ENCODE data around the gene CETP.
"Not testable (repeated sequence)": the region's sequence is repeated elsewhere in the genome, so short reads cannot be mapped to it uniquely, and the experiment has no call there.

CETP gene

DNA sequence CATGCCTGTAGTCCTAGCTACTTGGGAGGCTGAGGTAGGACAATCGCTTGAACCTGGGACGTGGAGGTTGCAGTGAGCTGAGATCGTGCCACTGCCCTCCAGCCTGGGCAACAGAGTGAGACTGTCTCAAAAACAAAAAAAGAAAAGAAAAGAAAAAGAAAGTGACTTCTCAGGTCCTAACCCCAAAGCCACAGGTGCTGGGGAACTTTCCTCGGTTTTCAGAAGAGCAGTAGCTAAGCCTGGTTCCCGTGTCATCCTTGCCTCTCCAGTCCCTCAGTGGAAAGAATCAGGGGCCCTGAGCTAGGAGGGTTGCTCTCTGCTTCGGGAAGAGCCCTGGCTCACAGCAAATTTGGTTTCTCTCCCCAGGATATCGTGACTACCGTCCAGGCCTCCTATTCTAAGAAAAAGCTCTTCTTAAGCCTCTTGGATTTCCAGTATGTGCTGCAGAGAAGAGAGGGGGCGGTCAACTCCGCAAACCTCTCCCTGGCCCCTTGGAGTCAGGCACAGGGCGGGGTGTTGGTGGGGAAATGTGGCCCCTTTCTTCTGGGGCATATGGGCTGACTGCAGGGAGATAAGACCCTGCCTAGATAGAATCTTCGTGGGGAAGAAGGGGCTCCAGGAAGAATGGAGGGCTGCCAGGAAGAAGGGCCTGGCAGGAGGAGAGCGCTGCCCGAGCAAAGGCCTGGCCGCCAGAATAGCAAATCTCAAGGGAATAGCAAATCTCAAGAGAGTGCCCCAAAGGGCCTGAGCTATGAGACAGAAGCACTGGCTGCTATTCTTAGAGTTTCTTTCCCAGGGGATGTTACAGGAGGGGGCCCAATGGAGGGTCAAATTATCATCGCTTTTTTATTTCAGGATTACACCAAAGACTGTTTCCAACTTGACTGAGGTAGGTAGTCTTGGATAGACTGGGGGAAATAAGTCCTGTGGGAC is 19.3 kb downstream of the CETP start:
- DNase-seq (ENCODE audit: low read depth, low spot score) = no peak

DNA sequence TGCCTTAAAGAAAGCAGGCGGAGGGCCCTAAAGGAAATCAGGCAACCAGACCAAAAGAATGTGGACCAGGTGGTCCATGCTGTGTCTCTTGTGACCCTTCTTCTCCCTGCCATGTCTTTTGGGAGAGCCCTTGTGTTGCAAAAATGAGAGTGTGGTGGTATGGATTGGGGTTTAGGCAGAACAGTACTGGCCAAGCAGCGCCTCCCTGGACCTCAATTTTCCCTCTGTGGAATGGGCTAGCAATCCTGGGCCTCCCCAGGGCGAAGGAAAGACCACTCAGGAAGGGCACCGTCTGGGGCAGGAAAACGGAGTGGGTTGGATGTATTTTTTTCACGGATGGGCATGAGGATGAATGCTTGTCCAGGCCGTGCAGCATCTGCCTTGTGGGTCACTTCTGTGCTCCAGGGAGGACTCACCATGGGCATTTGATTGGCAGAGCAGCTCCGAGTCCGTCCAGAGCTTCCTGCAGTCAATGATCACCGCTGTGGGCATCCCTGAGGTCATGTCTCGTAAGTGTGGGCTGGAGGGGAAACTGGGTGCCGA is 20.1 kb downstream of the CETP start:
- DNase-seq (ENCODE audit: low read depth, low spot score) = no peak

DNA sequence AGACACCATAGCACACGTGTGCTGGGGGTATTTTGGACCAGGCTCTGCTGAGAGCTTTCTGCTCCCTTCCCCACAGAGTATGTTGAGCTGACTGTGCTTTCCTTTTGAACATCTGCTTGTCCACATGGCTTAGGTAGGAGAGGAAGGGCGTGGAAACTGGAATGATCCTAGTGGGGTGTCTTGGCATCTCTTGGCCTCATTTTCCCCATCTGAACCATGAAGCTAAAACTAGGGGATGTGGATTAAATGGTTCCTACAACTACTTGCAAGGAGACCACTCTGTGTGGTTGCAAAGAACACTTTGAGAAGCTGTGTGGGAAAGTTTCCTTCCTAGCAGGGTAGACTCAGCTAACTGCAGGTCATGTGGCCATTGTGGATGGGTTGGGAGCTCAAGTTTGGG is 20.9 kb downstream of the CETP start:
- no peak for DNase-seq (ENCODE audit: low read depth, low spot score)

DNA sequence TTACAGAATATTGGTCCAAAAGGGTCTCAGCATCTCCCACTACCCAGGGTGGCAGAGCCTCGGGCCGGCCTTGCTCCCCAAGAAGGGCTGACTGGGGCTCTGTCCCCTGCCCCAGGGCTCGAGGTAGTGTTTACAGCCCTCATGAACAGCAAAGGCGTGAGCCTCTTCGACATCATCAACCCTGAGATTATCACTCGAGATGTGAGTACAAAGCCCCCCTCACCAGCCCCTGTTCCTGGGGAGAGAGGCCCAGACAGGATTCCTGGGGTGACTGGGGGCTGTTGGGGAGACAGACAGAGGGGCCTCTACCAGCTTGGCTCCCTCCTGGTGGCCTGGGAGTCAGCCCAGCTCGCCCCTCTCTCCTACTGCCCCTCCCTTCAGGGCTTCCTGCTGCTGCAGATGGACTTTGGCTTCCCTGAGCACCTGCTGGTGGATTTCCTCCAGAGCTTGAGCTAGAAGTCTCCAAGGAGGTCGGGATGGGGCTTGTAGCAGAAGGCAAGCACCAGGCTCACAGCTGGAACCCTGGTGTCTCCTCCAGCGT is 21.5 kb downstream of the CETP start:
- no peak for DNase-seq (ENCODE audit: low read depth, low spot score)

DNA sequence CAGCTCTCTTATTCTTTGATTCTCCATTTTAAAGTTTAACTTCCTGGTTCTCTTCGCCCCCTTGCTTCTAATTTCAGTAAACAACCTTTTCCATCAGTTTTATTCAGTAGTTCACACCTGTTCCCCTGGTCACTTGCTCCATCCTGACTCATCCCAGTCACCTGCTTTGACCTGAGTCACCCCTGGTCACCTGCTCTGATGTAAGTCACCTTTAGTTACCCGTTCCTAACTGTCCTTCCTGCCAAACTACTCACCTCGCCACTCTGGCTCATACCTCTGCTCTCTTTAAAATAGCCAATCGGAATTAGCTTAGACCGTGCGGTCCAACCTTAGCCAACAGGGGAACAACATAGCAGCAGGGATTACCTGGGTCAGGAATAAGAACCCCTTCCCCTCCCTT is 22.9 kb downstream of the CETP start:
- no peak for DNase-seq (ENCODE audit: low read depth, low spot score)

DNA sequence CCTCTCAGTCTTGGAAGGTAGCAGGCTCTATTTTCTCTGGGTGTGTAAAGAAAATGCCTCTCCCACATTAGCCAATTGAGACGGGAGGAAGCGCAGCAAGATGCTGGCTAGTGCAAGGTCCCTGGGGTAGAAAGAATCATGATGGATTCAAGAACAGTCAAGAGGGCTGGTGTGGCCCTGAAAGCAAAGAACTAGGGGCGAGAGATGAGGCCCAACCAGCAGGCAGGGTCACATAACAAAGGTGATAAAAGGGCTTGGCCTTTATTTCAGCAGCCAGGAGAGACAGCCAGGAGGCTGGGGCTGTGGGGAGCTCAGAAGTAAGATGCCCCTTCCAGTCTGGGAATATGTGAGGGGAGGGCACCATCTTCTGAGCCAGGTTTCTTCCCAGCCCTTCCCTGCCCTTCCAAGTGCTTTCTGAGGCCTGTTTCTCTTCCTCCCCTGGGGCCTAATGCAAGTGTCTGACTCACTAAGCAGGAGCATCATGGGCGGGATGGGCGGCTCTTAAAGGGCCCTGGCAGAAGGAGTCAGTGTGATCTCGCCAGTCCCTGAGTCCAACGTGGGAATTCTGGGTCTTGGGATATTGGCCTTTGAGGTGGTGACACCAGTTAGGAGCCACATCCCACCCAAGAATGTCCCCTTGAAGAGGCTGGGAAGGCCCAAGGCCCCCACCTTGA is 23.7 kb downstream of the CETP start:
- DNase-seq (ENCODE audit: low read depth, low spot score) = no peak

DNA sequence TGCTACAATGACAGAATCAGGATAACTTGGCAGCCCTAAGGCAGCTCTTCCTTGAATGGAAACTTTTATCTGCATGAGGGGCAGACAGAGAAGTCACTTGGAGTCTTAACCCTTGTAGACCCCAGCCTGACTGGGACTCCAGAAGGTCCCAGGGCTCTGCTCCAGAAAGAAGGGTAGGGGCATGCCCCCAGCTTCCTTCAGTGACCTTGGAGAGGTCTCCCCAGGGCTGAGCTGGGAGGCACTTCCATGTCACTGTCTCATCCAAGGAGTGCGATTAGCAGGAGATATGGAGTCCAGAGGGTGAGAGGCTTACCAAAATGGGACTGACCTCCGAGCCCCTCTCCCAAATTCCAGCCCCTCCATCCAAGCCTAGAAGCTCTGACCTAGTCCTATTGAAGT is 24.2 kb downstream of the CETP start:
- DNase-seq (ENCODE audit: low read depth, low spot score) = no peak

DNA sequence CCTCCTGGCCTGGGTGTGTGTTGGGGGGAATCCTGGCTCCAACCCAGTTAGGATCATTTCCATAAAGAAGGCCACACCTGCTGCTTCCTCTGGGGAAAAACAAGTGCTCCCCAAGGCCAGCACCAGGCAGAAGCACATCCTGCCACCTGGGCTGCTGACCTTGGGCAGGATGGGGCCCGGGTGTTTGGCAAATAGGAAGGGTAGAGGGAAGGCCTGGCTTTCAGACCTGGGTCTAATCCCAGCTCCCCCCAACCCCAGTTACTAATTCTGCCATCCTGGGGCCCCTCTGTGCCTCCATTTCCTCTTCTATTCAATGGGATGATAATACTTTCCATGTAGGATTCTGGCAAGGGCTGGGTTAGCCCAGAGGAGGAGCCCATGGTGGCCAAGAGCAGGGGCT is 24.6 kb downstream of the CETP start:
- DNase-seq (ENCODE audit: low read depth, low spot score) = no peak

DNA sequence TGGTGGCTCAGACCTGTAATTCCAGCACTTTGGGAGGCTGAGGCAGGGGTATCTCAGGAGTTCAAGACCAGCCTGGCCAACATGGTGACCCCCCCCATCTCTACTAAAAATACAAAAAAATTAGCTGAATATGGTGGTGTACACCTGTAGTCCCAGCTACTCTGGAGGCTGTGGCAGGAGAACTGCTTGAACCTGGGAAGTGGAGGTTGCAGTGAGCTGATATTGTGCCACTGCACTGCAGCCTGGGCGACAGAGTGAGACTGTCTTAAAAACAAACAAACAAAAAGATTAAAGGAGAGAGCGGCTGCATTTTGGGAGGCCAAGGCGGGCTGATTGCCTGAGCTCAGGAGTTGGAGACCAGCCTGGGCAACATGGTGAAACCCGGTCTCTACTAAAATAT is 25.2 kb downstream of the CETP start:
- not testable (repeated sequence) for DNase-seq (ENCODE audit: low read depth, low spot score)

DNA sequence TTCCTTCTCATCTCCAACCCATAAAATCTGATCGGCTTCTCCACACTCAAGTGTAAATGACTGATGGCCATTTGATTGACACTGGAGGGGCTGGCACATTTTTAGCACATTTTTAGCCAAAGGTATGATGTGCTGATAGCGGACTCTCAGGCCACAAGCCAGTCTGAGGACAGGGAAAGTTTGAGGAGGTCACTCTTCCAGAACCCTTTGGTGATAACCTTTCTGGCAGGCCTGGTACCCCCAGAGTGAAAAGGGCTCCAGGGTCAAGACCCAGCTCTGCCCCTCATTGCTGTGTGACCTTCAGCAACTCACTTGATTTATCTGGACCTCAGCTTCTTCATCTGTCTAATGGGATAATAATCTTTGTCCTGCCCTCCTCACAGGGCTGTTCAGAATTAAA is 25.9 kb downstream of the CETP start:
- no peak for DNase-seq (ENCODE audit: low read depth, low spot score)

DNA sequence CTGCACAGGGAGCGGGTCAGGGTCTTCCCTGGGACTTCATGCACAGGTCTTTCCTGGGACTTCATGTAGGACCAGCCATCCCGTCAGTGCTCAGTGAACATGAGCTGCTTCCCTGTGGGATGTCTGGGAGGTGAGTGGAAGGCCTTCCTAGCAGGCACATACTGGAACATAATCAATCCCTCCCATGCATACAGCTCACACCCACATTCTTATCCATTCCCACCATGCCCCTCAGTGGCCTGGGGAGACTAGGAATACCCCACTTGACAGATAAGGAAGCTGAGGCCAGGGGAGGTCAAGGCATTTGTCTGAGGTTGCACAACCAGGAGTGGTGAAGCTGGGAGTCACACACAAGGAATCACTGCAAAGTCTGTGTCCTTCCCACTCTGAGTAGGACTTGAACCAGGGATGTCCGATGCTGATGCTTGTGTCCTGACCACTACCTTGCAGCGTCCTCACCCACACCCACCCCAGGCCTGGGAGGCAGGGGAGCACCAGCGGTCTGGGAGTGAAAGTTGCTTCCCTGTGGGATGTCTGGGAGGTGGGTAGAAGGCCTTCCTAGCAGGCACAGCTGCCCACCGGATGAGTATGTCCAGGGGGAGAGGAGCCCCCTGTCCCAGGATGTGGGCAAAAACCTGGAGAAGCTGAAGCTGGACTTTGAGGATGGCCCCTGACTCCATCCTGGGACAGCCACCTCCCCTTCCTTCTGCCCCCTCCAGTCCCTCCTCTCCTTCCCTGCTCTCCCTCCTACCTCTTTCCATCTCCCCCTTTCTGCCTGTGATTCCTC is 26.6 kb downstream of the CETP start:
- no peak for DNase-seq (ENCODE audit: low read depth, low spot score)

DNA sequence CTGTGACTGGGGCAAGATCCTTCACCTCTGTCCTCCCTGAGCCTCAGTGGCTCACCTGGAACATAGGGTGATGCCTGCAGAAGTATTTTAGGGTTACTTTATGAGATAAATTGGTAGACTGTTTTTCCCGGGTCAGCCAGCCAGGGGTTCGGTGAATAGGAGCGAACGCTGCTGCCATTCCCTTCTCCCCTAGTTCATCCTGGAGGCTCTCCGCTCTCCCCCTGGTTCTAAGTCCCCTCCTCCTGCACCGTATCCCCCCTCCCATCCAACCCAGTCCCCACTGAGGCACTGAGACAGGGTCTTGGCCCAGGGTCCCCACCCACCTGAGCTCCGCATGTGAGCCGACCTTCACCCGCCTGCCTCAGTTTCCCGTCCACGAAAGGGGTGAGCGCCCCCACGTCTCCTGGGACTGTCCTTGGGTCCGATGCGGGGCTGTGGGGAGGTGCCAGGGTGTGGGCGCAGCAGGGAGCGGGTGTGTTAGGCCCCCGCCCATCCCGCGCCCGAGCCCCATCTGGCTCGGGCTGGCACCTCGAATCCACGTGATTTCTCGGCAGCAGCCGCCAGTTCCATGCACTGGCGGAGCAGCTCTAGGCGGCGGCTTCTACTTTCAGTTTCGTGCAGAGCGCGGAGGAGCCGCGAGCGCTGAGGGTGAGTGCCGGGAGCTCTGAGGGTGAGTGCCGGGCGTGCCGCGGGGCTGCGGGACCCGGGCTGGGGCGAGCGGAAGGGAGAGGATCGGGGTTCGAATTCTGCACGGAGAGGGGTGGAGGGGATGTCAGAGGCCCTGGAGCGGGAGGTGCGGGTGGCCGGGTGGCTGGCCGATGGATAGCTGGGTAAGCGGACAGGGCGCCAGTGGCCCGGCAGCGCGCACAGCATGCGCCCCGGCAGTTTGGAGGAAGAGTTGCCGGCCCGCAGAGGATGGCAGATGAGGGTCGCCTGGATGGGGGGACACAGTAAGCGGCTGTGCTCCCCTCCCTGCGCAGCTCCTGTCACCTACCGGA is 27.5 kb downstream of the CETP start, which contains the start of gene NLRC5:
Gene NLRC5 (plus strand): TSS at position 610 of the 998 bp plus-strand sequence. CDS start 31,156 bp downstream, outside the sequence.
- DNase-seq (ENCODE audit: low read depth, low spot score) = peak; percentile 95

DNA sequence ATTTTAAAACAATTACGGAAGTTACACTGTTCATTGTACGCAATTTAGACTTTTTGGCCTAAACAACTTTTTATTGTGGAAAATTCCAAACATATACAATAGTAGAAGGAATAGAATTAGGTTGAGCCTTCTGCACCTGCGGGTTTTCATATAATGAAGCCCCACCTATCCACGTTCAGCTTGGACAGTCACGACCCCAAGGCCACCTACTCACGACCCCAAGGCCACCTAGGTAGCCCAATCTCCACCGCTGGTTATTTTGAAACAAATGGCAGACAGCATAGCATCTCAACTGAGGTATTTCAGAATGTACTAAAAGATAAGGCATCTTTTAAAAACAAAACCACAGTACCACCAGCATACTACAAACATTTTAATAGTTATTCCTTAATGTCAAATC is 28.2 kb downstream of the CETP start:
- DNase-seq (ENCODE audit: low read depth, low spot score) = no peak

DNA sequence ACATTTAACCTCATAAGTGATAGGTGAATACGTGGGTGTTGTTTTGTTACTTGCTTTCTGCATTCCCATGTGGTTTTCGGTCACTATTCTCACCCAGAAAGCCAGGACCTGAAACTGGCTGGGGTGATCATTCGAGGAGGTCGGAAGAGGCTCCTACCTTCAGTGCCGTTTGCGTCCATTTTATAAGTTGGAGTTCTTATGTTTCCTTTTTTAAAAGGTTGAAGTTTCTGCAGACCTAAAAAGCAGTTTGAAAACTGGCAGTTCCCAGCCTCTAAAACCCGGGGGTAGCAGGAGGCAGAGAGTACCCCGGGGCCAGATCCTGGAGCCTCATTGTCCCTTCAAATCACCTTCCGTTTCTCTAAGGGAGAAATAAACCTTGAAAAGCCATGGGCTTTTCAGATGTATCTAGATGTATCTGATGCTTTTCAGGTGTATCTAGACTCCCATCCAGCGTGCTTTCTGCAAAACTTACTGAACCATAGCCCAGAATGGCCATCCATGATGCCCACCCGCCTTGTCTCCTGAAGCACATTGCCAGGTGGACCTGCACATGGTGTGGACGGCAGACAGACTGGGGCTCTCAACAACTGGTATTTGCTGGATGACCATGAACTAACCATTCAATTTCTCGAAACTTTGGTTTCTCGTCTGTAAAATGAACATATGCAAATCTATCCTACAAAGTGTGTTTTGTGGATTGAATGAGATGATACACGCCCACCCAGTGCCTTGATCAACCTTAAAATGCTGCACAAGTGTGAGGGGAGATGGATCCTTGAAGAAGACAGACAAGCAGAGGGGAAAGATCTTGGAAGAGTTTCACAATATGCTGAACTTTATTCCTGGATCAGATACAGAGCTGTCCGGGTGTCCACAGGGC is 28.9 kb downstream of the CETP start:
- no peak for DNase-seq (ENCODE audit: low read depth, low spot score)

DNA sequence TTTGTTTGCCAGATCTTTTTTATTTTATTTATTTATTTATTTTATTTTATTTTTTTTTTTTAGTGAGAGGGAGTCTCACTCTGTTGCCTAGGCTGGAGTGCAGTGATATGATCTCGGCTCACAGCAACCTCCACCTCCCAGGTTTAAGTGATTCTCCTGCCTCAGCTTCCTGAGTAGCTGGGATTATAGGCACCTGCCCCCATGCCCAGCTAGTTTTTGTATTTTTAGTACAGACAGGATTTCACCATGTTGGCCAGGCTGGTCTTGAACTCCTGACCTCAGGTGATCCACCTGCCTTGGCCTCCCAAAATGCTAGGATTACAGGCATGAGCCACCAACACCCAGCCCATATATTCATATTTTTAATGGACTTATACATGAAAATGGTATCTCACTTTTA is 30.7 kb downstream of the CETP start:
- not testable (repeated sequence) for DNase-seq (ENCODE audit: low read depth, low spot score)

DNA sequence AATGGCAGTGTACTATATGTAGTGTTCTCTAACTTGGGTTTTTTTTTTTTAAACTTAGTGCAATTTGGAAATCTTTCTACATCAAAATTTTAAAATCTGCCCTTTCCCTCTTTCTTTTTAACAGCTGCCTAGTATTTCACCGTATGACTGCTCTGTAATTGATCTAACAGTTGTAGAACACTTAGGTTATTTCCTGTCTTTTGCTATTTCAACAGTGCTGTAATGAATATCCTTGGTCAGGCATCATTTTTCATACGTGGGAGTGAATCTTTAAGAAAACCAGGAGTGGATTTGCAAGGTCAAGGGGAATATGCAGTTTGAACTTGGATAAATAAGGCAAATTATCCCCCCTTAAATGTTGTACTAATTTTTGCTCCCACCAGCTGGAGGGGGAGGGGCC is 31.5 kb downstream of the CETP start:
- no peak for DNase-seq (ENCODE audit: low read depth, low spot score)

DNA sequence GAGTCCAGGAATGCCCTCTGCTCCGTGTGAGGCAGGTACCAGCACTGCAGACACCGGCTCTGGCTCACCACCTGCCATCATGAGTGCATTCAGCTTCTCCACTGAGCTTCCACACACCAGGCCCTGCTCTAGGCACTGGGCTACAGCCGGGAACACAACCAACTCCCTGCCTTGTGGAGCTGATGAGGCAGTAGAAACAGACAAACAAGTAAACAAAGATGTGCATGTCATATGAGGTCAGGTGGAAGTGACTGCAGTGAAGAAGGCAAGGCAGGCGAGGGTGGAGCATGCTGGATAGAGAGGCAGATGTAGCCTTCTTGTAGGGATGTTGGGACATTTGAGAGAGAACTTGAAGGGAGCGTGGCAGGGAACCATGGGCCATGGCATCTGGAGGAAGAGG is 32.6 kb downstream of the CETP start:
- no peak for DNase-seq (ENCODE audit: low read depth, low spot score)

DNA sequence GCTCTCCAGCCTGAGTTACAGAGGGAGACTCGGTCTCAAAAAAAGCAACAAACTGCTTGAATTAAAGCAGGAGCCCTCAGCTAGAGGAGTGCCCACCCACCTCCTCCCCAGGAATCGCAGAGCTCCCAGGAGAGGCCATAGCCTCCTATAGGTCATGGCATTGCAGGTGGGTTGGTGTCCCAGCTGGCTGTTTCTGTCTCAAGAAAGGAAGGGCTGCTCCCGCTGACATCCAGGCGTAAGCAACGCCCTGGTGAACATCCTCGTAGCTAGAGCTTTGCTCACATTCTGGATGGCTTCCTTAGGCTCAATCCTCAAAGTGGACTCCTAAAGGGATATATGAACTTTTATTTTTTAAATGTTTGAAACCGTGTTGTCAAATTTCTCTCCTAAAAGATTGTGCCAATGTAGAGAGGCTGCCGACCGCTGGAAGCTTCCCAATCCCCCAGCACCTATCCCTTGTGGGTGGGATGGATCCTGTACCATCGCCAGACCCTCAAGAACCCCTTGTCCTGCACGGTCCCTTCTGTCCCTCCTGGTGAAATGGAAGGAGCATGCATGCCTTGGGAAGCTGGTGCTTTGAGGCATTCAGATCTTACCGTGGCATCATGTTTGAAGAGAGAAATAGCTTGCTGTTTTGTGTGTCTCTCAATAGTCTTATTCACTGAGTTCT is 33.5 kb downstream of the CETP start:
- no peak for DNase-seq (ENCODE audit: low read depth, low spot score)

DNA sequence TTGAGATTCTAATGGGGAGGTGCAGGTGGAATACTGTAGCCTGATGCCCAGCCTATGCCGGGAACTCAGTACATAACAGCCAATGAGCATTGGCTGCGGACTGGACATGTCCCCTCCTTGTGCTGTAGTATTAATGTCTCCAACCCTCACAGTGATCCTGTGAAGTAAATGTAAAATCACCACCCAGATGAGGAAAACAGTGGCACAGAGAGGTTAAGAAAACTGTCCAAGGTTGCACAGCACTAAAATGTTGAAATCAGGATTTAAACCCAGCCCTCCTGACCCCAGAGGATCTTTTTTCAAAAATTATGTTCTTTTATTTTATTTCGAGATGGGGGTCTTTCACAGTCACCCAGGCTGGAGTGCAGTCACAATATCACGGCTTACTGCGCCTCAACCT is 35.5 kb downstream of the CETP start:
- no peak for DNase-seq (ENCODE audit: low read depth, low spot score)

Measured in activated naive CD8-positive, alpha-beta T cell treated with anti-CD3 and anti-CD28 coated beads, Interleukin-2, amount 50 U/mL, for 16 hours (primary cell).